Measurements from ENCODE around the gene L1TD1.

L1TD1 gene

GRCh38 chr1:62187548-62187947 is 7.1 kb upstream of the L1TD1 start:
- Histone ChIP-seq H3K14ac (ENCODE audit: low read length) (no peak overlapping the region), H3K27me3 (ENCODE audit: control insufficient read depth in 3 of 3, insufficient read depth in 3 of 3, low read depth in 1 of 3, low read length in 3 of 3) (peaks cover 0 to 2% (median 0%) of the 10 kb centered on the region in 3 experiments), H3K9ac (ENCODE audit: low read depth, low read length, poor library complexity) (no peak overlapping the region), H3K36me3 (replicated peaks in 1 of 2; ENCODE audit: control insufficient read depth in 2 of 2, insufficient read depth in 2 of 2, low read length in 2 of 2) (no peaks in the 10 kb centered on the region), H2BK12ac (ENCODE audit: low read length) (no peak overlapping the region), H3K79me1 (ENCODE audit: low read depth, low read length) (no peaks in the 10 kb centered on the region), H3K4ac (ENCODE audit: low read length) (no peak overlapping the region), H3K18ac (ENCODE audit: low read length) (no peak overlapping the region), H3K23ac (ENCODE audit: low read depth, low read length, poor library complexity) (no peak overlapping the region), H3K27ac (replicated peaks; ENCODE audit: low read length) (no peak overlapping the region), H4K91ac (ENCODE audit: low read depth, low read length, poor library complexity) (no peak overlapping the region), H3K4me3 (ENCODE audit: low read length in 2 of 2) (no peak overlapping the region), H2BK120ac (ENCODE audit: low read depth, low read length) (no peak overlapping the region), H3K4me2 (ENCODE audit: insufficient read depth, low read length, poor library complexity, severe bottlenecking) (no peak overlapping the region), H2BK15ac (ENCODE audit: low read length) (no peak overlapping the region), H3K9me3 (replicated peaks in 1 of 2; ENCODE audit: control insufficient read depth in 2 of 2, insufficient read depth in 1 of 2, low read depth in 1 of 2, low read length in 2 of 2) (no peaks in the 10 kb centered on the region), H2AFZ (ENCODE audit: low read length) (no peak overlapping the region), H3K4me1 (ENCODE audit: control insufficient read depth in 2 of 2, insufficient read depth in 1 of 2, low read depth in 1 of 2, low read length in 2 of 2) (peaks cover 0 to 4% of the 10 kb centered on the region in 2 donors), H2AK5ac (ENCODE audit: low read depth, low read length) (peak overlapping the region; percentile 70), H2BK5ac (ENCODE audit: low read length) (no peak overlapping the region), H4K8ac (ENCODE audit: low read depth, low read length) (peak overlapping the region; percentile 23)
- no peak for DNase-seq (ENCODE audit: low spot score)
- WGBS, 2 donors (ENCODE audit: extremely low coverage in 2 of 2, insufficient read length in 2 of 2, insufficient replicate concordance in 1 of 2) = no CpG with 5 or more reads among the region's 5 CpGs

DNA sequence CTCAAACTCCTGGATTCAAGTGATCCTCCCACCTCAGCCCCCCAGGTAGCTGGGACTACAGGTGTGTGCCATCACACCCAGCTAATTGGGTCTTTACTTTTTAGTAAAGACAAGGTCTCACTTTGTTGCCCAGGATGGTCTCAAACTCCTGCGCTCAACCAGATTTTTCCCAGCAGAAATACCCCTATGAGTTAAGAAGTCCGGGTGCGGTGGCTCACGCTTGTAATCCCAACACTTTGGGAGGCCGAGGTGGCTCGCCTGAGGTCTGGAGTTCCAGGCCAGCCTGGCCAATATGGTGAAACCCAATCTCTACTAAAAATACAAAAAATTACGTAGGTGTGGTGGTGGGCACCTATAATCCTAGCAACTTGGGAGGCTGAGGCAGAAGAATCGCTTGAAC is 6.5 kb upstream of the L1TD1 start:
- Histone ChIP-seq H3K4me1 (ENCODE audit: control insufficient read depth in 2 of 2, insufficient read depth in 1 of 2, low read depth in 1 of 2, low read length in 2 of 2) (peaks cover 0 to 4% of the 10 kb centered on the region in 2 donors), H3K4me2 (ENCODE audit: insufficient read depth, low read length, poor library complexity, severe bottlenecking) (no peak overlapping the region), H2BK15ac (ENCODE audit: low read length) (no peak overlapping the region), H3K27ac (replicated peaks; ENCODE audit: low read length) (no peak overlapping the region), H3K9ac (ENCODE audit: low read depth, low read length, poor library complexity) (no peak overlapping the region), H3K36me3 (replicated peaks in 1 of 2; ENCODE audit: control insufficient read depth in 2 of 2, insufficient read depth in 2 of 2, low read length in 2 of 2) (no peaks in the 10 kb centered on the region), H3K9me3 (replicated peaks in 1 of 2; ENCODE audit: control insufficient read depth in 2 of 2, insufficient read depth in 1 of 2, low read depth in 1 of 2, low read length in 2 of 2) (no peaks in the 10 kb centered on the region), H4K91ac (ENCODE audit: low read depth, low read length, poor library complexity) (no peak overlapping the region), H3K23ac (ENCODE audit: low read depth, low read length, poor library complexity) (no peak overlapping the region), H3K79me1 (ENCODE audit: low read depth, low read length) (no peaks in the 10 kb centered on the region), H3K14ac (ENCODE audit: low read length) (no peak overlapping the region), H3K18ac (ENCODE audit: low read length) (no peak overlapping the region), H2BK120ac (ENCODE audit: low read depth, low read length) (no peak overlapping the region), H2BK12ac (ENCODE audit: low read length) (no peak overlapping the region), H3K4me3 (ENCODE audit: low read length in 2 of 2) (no peak overlapping the region), H2AFZ (ENCODE audit: low read length) (no peak overlapping the region), H3K4ac (ENCODE audit: low read length) (no peak overlapping the region), H3K27me3 (ENCODE audit: control insufficient read depth in 3 of 3, insufficient read depth in 3 of 3, low read depth in 1 of 3, low read length in 3 of 3) (no peaks in the 10 kb centered on the region), H2AK5ac (ENCODE audit: low read depth, low read length) (peak overlapping the region; percentile 70), H4K8ac (ENCODE audit: low read depth, low read length) (no peak overlapping the region), H2BK5ac (ENCODE audit: low read length) (no peak overlapping the region)
- no peak for DNase-seq (ENCODE audit: low spot score)
- WGBS, 2 donors (ENCODE audit: extremely low coverage in 2 of 2, insufficient read length in 2 of 2, insufficient replicate concordance in 1 of 2) = no CpG with 5 or more reads among the region's 8 CpGs

- no peak overlapping the region for H3K18ac ChIP-seq (ENCODE audit: low read length)
- H3K4me3 ChIP-seq (ENCODE audit: low read length in 2 of 2) = no peak overlapping the region
- no peak overlapping the region for H3K23ac ChIP-seq (ENCODE audit: low read depth, low read length, poor library complexity)
- H3K79me1 ChIP-seq (ENCODE audit: low read depth, low read length) = peaks cover 5% of the 10 kb centered on the region
- H3K36me3 ChIP-seq (replicated peaks in 1 of 2; ENCODE audit: control insufficient read depth in 2 of 2, insufficient read depth in 2 of 2, low read length in 2 of 2) = peaks cover 0 to 5% of the 10 kb centered on the region in 2 donors
- WGBS, 2 donors (ENCODE audit: extremely low coverage in 2 of 2, insufficient read length in 2 of 2, insufficient replicate concordance in 1 of 2) = no CpG with 5 or more reads among the region's 17 CpGs
- peak overlapping the region; percentile 38 for H3K4me2 ChIP-seq (ENCODE audit: insufficient read depth, low read length, poor library complexity, severe bottlenecking)
- no peak overlapping the region for H2BK15ac ChIP-seq (ENCODE audit: low read length)
- peaks cover 0 to 4% of the 10 kb centered on the region in 2 donors for H3K4me1 ChIP-seq (ENCODE audit: control insufficient read depth in 2 of 2, insufficient read depth in 1 of 2, low read depth in 1 of 2, low read length in 2 of 2)
- no peak overlapping the region for H4K91ac ChIP-seq (ENCODE audit: low read depth, low read length, poor library complexity)
- H2AK5ac ChIP-seq (ENCODE audit: low read depth, low read length) = no peak overlapping the region
- no peak overlapping the region for H2BK5ac ChIP-seq (ENCODE audit: low read length)
- no peak overlapping the region for H2BK120ac ChIP-seq (ENCODE audit: low read depth, low read length)
- no peak overlapping the region for H3K27ac ChIP-seq (replicated peaks; ENCODE audit: low read length)
- H4K8ac ChIP-seq (ENCODE audit: low read depth, low read length) = no peak overlapping the region
- H2BK12ac ChIP-seq (ENCODE audit: low read length) = no peak overlapping the region
- no peak overlapping the region for H2AFZ ChIP-seq (ENCODE audit: low read length)
- no peak for DNase-seq (ENCODE audit: low spot score)
- no peak overlapping the region for H3K9ac ChIP-seq (ENCODE audit: low read depth, low read length, poor library complexity)
- no peak overlapping the region for H3K4ac ChIP-seq (ENCODE audit: low read length)
- H3K9me3 ChIP-seq (replicated peaks in 1 of 2; ENCODE audit: control insufficient read depth in 2 of 2, insufficient read depth in 1 of 2, low read depth in 1 of 2, low read length in 2 of 2) = peaks cover 0 to 6% of the 10 kb centered on the region in 2 donors
- no peak overlapping the region for H3K14ac ChIP-seq (ENCODE audit: low read length)
- peaks cover 0 to 37% (median 9%) of the 10 kb centered on the region in 3 experiments for H3K27me3 ChIP-seq (ENCODE audit: control insufficient read depth in 3 of 3, insufficient read depth in 3 of 3, low read depth in 1 of 3, low read length in 3 of 3)
These were observed 1.5 kb downstream of the L1TD1 start for GRCh38 chr1:62196086-62196690.

DNA sequence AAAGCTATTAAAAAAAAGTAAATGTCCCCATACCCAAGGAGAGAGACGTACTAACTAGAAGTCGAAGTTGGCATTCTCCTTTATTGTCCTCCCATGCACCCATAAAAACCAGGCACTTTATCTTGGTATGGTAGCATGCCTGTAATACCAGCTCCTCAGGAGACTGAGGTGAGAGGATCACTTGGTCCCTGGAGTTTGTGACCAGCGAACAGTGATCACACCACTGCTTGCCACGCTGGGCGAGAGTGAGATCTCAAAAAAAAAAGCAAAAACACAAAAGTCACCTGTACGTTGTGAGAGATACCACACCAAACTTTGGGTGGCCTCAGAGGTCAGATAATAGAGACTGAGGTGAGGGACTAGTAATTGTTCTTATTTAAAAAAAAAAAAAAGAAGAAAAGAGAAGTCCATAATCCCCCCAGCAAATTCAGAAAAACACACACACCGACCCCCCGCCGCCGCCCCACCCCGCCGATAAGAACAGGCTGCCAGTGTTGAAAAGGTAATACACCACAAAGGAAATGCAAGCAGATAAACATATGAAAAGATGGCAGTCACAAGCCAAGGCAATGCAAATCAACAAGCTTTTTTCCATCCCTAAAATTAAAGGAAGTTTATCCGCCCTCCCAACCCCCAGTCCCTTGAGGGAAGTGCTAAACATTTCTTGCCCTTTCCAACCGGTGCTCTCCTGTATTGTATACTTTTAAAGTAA is 3.6 kb downstream of the L1TD1 start:
- no peak overlapping the region for H3K14ac ChIP-seq (ENCODE audit: low read length)
- peaks cover 0 to 7% of the 10 kb centered on the region in 2 donors for H3K36me3 ChIP-seq (replicated peaks in 1 of 2; ENCODE audit: control insufficient read depth in 2 of 2, insufficient read depth in 2 of 2, low read length in 2 of 2)
- H3K4ac ChIP-seq (ENCODE audit: low read length) = no peak overlapping the region
- H3K9me3 ChIP-seq (replicated peaks in 1 of 2; ENCODE audit: control insufficient read depth in 2 of 2, insufficient read depth in 1 of 2, low read depth in 1 of 2, low read length in 2 of 2) = peaks cover 0 to 6% of the 10 kb centered on the region in 2 donors
- no CpG with 5 or more reads among the region's 14 CpGs for WGBS, 2 donors (ENCODE audit: extremely low coverage in 2 of 2, insufficient read length in 2 of 2, insufficient replicate concordance in 1 of 2)
- H3K79me1 ChIP-seq (ENCODE audit: low read depth, low read length) = peaks cover 5% of the 10 kb centered on the region
- H4K8ac ChIP-seq (ENCODE audit: low read depth, low read length) = no peak overlapping the region
- H2AK5ac ChIP-seq (ENCODE audit: low read depth, low read length) = no peak overlapping the region
- peaks cover 0 to 37% (median 9%) of the 10 kb centered on the region in 3 experiments for H3K27me3 ChIP-seq (ENCODE audit: control insufficient read depth in 3 of 3, insufficient read depth in 3 of 3, low read depth in 1 of 3, low read length in 3 of 3)
- H2BK12ac ChIP-seq (ENCODE audit: low read length) = no peak overlapping the region
- H3K18ac ChIP-seq (ENCODE audit: low read length) = no peak overlapping the region
- no peak for DNase-seq (ENCODE audit: low spot score)
- H3K4me3 ChIP-seq (ENCODE audit: low read length in 2 of 2) = no peak overlapping the region
- H2BK5ac ChIP-seq (ENCODE audit: low read length) = no peak overlapping the region
- peaks cover 0 to 4% of the 10 kb centered on the region in 2 donors for H3K4me1 ChIP-seq (ENCODE audit: control insufficient read depth in 2 of 2, insufficient read depth in 1 of 2, low read depth in 1 of 2, low read length in 2 of 2)
- peak overlapping the region; percentile 18 for H3K4me2 ChIP-seq (ENCODE audit: insufficient read depth, low read length, poor library complexity, severe bottlenecking)
- H4K91ac ChIP-seq (ENCODE audit: low read depth, low read length, poor library complexity) = no peak overlapping the region
- no peak overlapping the region for H2BK15ac ChIP-seq (ENCODE audit: low read length)
- H3K27ac ChIP-seq (replicated peaks; ENCODE audit: low read length) = no peak overlapping the region
- H2AFZ ChIP-seq (ENCODE audit: low read length) = no peak overlapping the region
- H3K23ac ChIP-seq (ENCODE audit: low read depth, low read length, poor library complexity) = no peak overlapping the region
- no peak overlapping the region for H3K9ac ChIP-seq (ENCODE audit: low read depth, low read length, poor library complexity)
- no peak overlapping the region for H2BK120ac ChIP-seq (ENCODE audit: low read depth, low read length)

Data from neuronal stem cell (in vitro differentiated cells).